Non-pigmented ciliary epithelial cell (primary cell): ENCODE measurements around the gene PTPRM.

Source experiments
- DNase-seq: peaks from one replicate; pipeline ENCODE4 v3.0.0-alpha.2; 2010; ENCODE audit warnings: low read depth

Gene PTPRM

GRCh38 chr18:7629416-7629815, 62.3 kb downstream of the PTPRM start:
- DNase-seq, result no peak

- DNase-seq, result no peak
These were observed 63.8 kb downstream of the PTPRM start for GRCh38 chr18:7630731-7631442.

GRCh38 chr18:7632152-7633098, 65.3 kb downstream of the PTPRM start:
- no peak for DNase-seq

- no peak for DNase-seq
These were observed 66.1 kb downstream of the PTPRM start for GRCh38 chr18:7633171-7633570.

- no peak for DNase-seq
These were observed 68.8 kb downstream of the PTPRM start for GRCh38 chr18:7635948-7636347.

- DNase-seq, result no peak
These were observed 70.2 kb downstream of the PTPRM start for GRCh38 chr18:7637269-7637668.

GRCh38 chr18:7638321-7638720, 71.2 kb downstream of the PTPRM start:
- DNase-seq, result no peak

GRCh38 chr18:7641813-7642212, 74.7 kb downstream of the PTPRM start:
- DNase-seq, result no peak

GRCh38 chr18:7642331-7642890, 75.3 kb downstream of the PTPRM start:
- DNase-seq, result no peak

GRCh38 chr18:7645756-7646155, 78.6 kb downstream of the PTPRM start:
- DNase-seq, result no peak

- no peak for DNase-seq
These were observed 79.2 kb downstream of the PTPRM start for GRCh38 chr18:7646174-7646886.

GRCh38 chr18:7647500-7647899, 80.4 kb downstream of the PTPRM start:
- no peak for DNase-seq

- no peak for DNase-seq
These were observed 89.9 kb downstream of the PTPRM start for GRCh38 chr18:7657050-7657449.

- no peak for DNase-seq
These were observed 90.8 kb downstream of the PTPRM start for GRCh38 chr18:7657937-7658336.

GRCh38 chr18:7658701-7659100, 91.6 kb downstream of the PTPRM start:
- DNase-seq, result peak; percentile 4

GRCh38 chr18:7661207-7661606, 94.1 kb downstream of the PTPRM start:
- DNase-seq, result no peak

- DNase-seq, result no peak
These were observed 95.8 kb downstream of the PTPRM start for GRCh38 chr18:7662866-7663265.

- no peak for DNase-seq
These were observed 96.5 kb downstream of the PTPRM start for GRCh38 chr18:7663366-7664312.

- DNase-seq, result no peak
These were observed 99.2 kb downstream of the PTPRM start for GRCh38 chr18:7666195-7666776.

- no peak for DNase-seq
These were observed 101.3 kb downstream of the PTPRM start for GRCh38 chr18:7668392-7668791.

GRCh38 chr18:7669361-7669760, 102.2 kb downstream of the PTPRM start:
- DNase-seq, result no peak
